Spleen (tissue), 3 donors: ENCODE measurements around the gene TPM2.

Experiments
- POLR2A ChIP-seq, 3 donors: fragments of 450-650 bp; IDR thresholded peaks; one replicate each; pipeline ENCODE4 v1.5.1; 2017; ENCODE audit warnings: antibody characterized with exemption in 3 of 3, mild to moderate bottlenecking in 1 of 3
- POLR2AphosphoS5 ChIP-seq, 3 donors: sonication (generic); formaldehyde crosslinking; IDR thresholded peaks; one replicate each; pipeline ENCODE4 v1.5.1; 2017; ENCODE audit warnings: antibody characterized with exemption in 3 of 3

- TF ChIP-seq POLR2AphosphoS5 (IDR thresholded peaks at IDR 0.05): no peak
- TF ChIP-seq POLR2A (IDR thresholded peaks at IDR 0.05): no peak
These were observed 33.7 kb upstream of the TPM2 start for GRCh38 chr9:35723426-35723825.
